Measurements from ENCODE around the gene SP110. TPM values are rescaled to one million over a fixed set of nuclear protein-coding genes. Genes with fewer than 3 reads are reported as not detected.
"Not testable (repeated sequence)": the region's sequence is repeated elsewhere in the genome, so short reads cannot be mapped to it uniquely, and the experiment has no call there.

The SP110 gene
- total RNA-seq, 1 donor from 2014 or later = 61.7 TPM

DNA sequence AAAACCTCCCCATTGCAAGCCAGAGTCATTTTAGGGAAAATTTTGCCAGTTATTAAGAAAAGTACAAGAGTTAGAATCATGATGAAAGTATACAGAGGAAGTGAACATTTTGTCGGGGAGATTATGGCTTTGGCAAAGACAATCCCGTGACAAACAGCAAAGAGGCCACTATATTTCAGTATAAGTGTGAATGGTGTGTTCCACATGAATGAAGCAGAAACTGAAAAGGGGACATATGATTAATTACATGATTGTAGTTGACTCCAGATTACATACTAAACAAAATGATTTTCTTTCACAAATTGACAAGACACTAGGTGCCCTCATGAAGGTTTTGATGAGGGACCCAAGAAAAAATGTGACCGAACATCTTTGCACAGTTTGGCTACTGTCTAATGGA is 47.8 kb upstream of the SP110 start:
- no peaks in the 10 kb centered on the region for H3K9me3 ChIP-seq (ENCODE audit: insufficient read depth, low read depth, low read length)
- Mint-ChIP-seq H3K9me3 (ENCODE audit: unreplicated experiment) (peaks cover 6% of the 10 kb centered on the region), H3K36me3 (ENCODE audit: low read depth, unreplicated experiment) (peaks cover 6% of the 10 kb centered on the region), H3K4me3 (ENCODE audit: unreplicated experiment) (no peak overlapping the region), H3K27ac (ENCODE audit: unreplicated experiment) (no peak overlapping the region), H3K4me1 (ENCODE audit: low read depth, unreplicated experiment) (peaks cover 28% of the 10 kb centered on the region), H3K27me3 (ENCODE audit: low read depth, unreplicated experiment) (no peaks in the 10 kb centered on the region)
- H3K27me3 ChIP-seq (ENCODE audit: insufficient read depth, low read length) = no peaks in the 10 kb centered on the region
- no peak overlapping the region for H3K4me2 ChIP-seq (ENCODE audit: low read length)
- peaks cover 2% of the 10 kb centered on the region for H3K4me1 ChIP-seq (ENCODE audit: insufficient read depth, low read length)
- DNase-seq (ENCODE audit: low read depth) (no peak), FAIRE-seq (no peak)
- H3K9ac ChIP-seq (ENCODE audit: low read length) = no peak overlapping the region
- no peak overlapping the region for H2AFZ ChIP-seq (ENCODE audit: low read depth, low read length)
- H3K4me3 ChIP-seq (ENCODE audit: insufficient read depth, low read depth, low read length) = no peak overlapping the region
- TF ChIP-seq EZH2 (IDR thresholded peaks at IDR 0.05; ENCODE audit: insufficient read depth, low read length) (no peak), CTCF (IDR thresholded peaks at IDR 0.05; ENCODE audit: insufficient read depth, low read depth, low read length) (no peak)
- H3K36me3 ChIP-seq (ENCODE audit: insufficient read depth, low read length) = no peaks in the 10 kb centered on the region
- no peak overlapping the region for H3K27ac ChIP-seq (ENCODE audit: low read depth, low read length)
- H4K20me1 ChIP-seq (ENCODE audit: insufficient read depth, low read length) = no peaks in the 10 kb centered on the region
- H3K79me2 ChIP-seq (ENCODE audit: insufficient read depth, low read length) = no peaks in the 10 kb centered on the region

DNA sequence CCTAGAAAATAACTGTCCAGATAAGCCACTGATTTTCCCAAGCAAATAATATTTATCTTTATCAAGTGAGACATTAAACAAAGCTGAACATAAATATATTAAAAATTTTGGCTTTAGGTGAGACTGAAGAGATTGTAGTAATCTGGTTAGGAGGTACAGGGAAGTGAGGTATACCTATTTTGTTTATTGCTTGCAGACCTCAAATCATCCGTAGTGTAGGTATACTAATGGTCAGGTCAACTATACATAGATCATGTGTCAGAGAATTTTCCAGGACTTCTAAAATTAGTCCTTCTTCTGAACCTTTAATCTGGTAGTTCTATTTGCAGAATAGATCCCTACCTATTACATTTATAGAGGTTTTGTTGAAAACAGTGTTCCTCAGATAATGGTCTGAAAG is 47.3 kb upstream of the SP110 start:
- Mint-ChIP-seq H3K36me3 (ENCODE audit: low read depth, unreplicated experiment) (peaks cover 6% of the 10 kb centered on the region), H3K27ac (ENCODE audit: unreplicated experiment) (no peak overlapping the region), H3K9me3 (ENCODE audit: unreplicated experiment) (peaks cover 5% of the 10 kb centered on the region), H3K4me1 (ENCODE audit: low read depth, unreplicated experiment) (peaks cover 27% of the 10 kb centered on the region), H3K27me3 (ENCODE audit: low read depth, unreplicated experiment) (no peaks in the 10 kb centered on the region), H3K4me3 (ENCODE audit: unreplicated experiment) (no peak overlapping the region)
- no peak for DNase-seq (ENCODE audit: low read depth)
- Histone ChIP-seq H3K4me3 (ENCODE audit: insufficient read depth, low read depth, low read length) (no peak overlapping the region), H3K9ac (ENCODE audit: low read length) (no peak overlapping the region), H3K4me1 (ENCODE audit: insufficient read depth, low read length) (peaks cover 2% of the 10 kb centered on the region), H2AFZ (ENCODE audit: low read depth, low read length) (no peak overlapping the region), H3K4me2 (ENCODE audit: low read length) (no peak overlapping the region), H3K27me3 (ENCODE audit: insufficient read depth, low read length) (no peaks in the 10 kb centered on the region), H3K9me3 (ENCODE audit: insufficient read depth, low read depth, low read length) (no peaks in the 10 kb centered on the region), H3K79me2 (ENCODE audit: insufficient read depth, low read length) (no peaks in the 10 kb centered on the region), H3K36me3 (ENCODE audit: insufficient read depth, low read length) (no peaks in the 10 kb centered on the region), H3K27ac (ENCODE audit: low read depth, low read length) (no peak overlapping the region), H4K20me1 (ENCODE audit: insufficient read depth, low read length) (no peaks in the 10 kb centered on the region)
- TF ChIP-seq EZH2 (IDR thresholded peaks at IDR 0.05; ENCODE audit: insufficient read depth, low read length) = no peak
- TF ChIP-seq CTCF (IDR thresholded peaks at IDR 0.05; ENCODE audit: insufficient read depth, low read depth, low read length) = no peak
- FAIRE-seq = no peak

- Mint-ChIP-seq H3K4me3 (ENCODE audit: unreplicated experiment) (no peak overlapping the region), H3K36me3 (ENCODE audit: low read depth, unreplicated experiment) (peaks cover 4% of the 10 kb centered on the region), H3K27ac (ENCODE audit: unreplicated experiment) (no peak overlapping the region), H3K4me1 (ENCODE audit: low read depth, unreplicated experiment) (peaks cover 23% of the 10 kb centered on the region), H3K27me3 (ENCODE audit: low read depth, unreplicated experiment) (no peaks in the 10 kb centered on the region), H3K9me3 (ENCODE audit: unreplicated experiment) (peaks cover 4% of the 10 kb centered on the region)
- H3K27ac ChIP-seq (ENCODE audit: low read depth, low read length) = no peak overlapping the region
- TF ChIP-seq EZH2 (IDR thresholded peaks at IDR 0.05; ENCODE audit: insufficient read depth, low read length) = no peak
- TF ChIP-seq CTCF (IDR thresholded peaks at IDR 0.05; ENCODE audit: insufficient read depth, low read depth, low read length) = no peak
- peaks cover 2% of the 10 kb centered on the region for H3K4me1 ChIP-seq (ENCODE audit: insufficient read depth, low read length)
- H4K20me1 ChIP-seq (ENCODE audit: insufficient read depth, low read length) = no peaks in the 10 kb centered on the region
- no peak overlapping the region for H2AFZ ChIP-seq (ENCODE audit: low read depth, low read length)
- DNase-seq (ENCODE audit: low read depth) (no peak), FAIRE-seq (no peak)
- H3K4me2 ChIP-seq (ENCODE audit: low read length) = no peak overlapping the region
- no peak overlapping the region for H3K4me3 ChIP-seq (ENCODE audit: insufficient read depth, low read depth, low read length)
- H3K79me2 ChIP-seq (ENCODE audit: insufficient read depth, low read length) = no peaks in the 10 kb centered on the region
- no peaks in the 10 kb centered on the region for H3K9me3 ChIP-seq (ENCODE audit: insufficient read depth, low read depth, low read length)
- H3K9ac ChIP-seq (ENCODE audit: low read length) = no peak overlapping the region
- H3K27me3 ChIP-seq (ENCODE audit: insufficient read depth, low read length) = no peaks in the 10 kb centered on the region
- H3K36me3 ChIP-seq (ENCODE audit: insufficient read depth, low read length) = no peaks in the 10 kb centered on the region
Measured at GRCh38 chr2:230266638-230267037, 46.9 kb upstream of the SP110 start.

DNA sequence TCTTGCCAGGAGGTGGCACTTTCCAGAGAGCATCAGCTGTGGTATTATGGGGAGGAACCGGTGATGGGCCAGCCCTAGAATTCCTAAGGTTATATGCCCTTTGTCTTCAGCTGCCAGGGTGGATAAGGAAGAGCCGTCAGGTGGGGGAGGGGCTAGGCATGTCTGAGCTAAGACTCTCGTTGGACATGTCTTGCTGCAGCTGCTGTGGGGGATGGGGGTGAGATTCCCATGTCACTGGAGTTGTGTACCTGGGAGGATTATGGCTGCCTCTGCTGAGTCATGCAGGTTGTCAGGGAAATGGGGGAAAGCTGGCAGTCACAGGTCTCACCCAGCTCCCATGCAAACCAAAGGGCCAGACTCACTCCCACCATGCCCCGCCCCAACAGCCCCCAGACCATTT is 45.2 kb upstream of the SP110 start:
- DNase-seq (ENCODE audit: low read depth); H3K36me3 ChIP-seq (ENCODE audit: insufficient read depth, low read length); H3K79me2 ChIP-seq (ENCODE audit: insufficient read depth, low read length); H3K4me3 Mint-ChIP-seq (ENCODE audit: unreplicated experiment); H4K20me1 ChIP-seq (ENCODE audit: insufficient read depth, low read length); H3K36me3 Mint-ChIP-seq (ENCODE audit: low read depth, unreplicated experiment); H2AFZ ChIP-seq (ENCODE audit: low read depth, low read length); H3K4me1 ChIP-seq (ENCODE audit: insufficient read depth, low read length); H3K4me2 ChIP-seq (ENCODE audit: low read length); H3K27ac ChIP-seq (ENCODE audit: low read depth, low read length); H3K27me3 Mint-ChIP-seq (ENCODE audit: low read depth, unreplicated experiment); H3K9ac ChIP-seq (ENCODE audit: low read length); FAIRE-seq; H3K27ac Mint-ChIP-seq (ENCODE audit: unreplicated experiment); H3K27me3 ChIP-seq (ENCODE audit: insufficient read depth, low read length); H3K4me3 ChIP-seq (ENCODE audit: insufficient read depth, low read depth, low read length); H3K9me3 ChIP-seq (ENCODE audit: insufficient read depth, low read depth, low read length): not testable (repeated sequence)
- Mint-ChIP-seq H3K9me3 (ENCODE audit: unreplicated experiment) (peaks cover 14% of the 10 kb centered on the region), H3K4me1 (ENCODE audit: low read depth, unreplicated experiment) (peaks cover 17% of the 10 kb centered on the region)

All from astrocyte (in vitro differentiated cells and primary cell).